Measurements from ENCODE around the gene GPR148. TPM values are rescaled to one million over a fixed set of nuclear protein-coding genes. Genes with fewer than 3 reads are reported as not detected.
"Not testable (repeated sequence)": the region's sequence is repeated elsewhere in the genome, so short reads cannot be mapped to it uniquely, and the experiment has no call there.

The GPR148 gene
- total RNA-seq: not detected

DNA sequence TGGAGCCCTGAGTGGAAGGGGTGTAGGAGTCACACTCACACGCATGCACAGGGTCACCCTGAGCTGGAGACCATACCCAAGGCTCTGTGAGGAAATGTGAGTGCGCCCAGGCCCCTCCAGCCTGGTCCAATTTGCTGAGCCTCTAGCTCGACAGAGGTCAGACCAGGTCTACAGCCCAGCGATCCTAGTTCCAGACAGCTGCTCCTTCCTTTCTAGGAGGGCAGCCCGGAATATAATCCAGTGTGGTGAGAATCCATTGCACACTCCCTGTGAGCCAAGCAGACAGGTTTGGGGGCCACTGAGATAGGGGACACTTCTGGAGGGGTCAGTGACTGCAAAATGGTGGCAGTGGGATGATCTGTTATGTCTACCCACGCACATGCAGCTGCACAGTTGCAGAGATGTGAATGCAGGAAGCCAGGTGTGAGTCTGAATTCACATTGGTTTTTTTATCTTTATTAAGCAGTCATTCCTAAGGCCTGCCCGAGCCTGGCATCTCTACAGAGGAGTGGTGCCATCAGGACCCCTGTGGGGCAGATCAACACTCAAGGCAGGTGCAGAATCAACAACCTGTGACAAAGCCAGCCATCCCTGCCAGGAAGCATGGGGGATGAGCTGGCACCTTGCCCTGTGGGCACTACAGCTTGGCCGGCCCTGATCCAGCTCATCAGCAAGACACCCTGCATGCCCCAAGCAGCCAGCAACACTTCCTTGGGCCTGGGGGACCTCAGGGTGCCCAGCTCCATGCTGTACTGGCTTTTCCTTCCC lies at the start of gene GPR148:
Gene GPR148, plus strand, starts transcription at position 522 of the 768 bp plus-strand sequence. Its CDS starts 82 bp downstream, at position 604.
- no peak for DNase-seq
- Mint-ChIP-seq H3K27me3 (ENCODE audit: low read depth) (peaks cover 13% of the 10 kb centered on the region), H3K9me3 (ENCODE audit: insufficient read depth) (no peaks in the 10 kb centered on the region), H3K4me3 (peak within 1 kb of the TSS; percentile 44), H3K4me1 (ENCODE audit: low read depth) (peaks cover 14% of the 10 kb centered on the region), H3K36me3 (ENCODE audit: low read depth) (no peaks in the 10 kb centered on the region), H3K27ac (peak within 1 kb of the TSS; percentile 69)
- CTCF ChIA-PET: interaction anchor here (1.4 kb wide), 1 partner anchor 69 kb away, joined by 5 read pairs; no protein-coding TSS in a partner anchor
- POLR2A ChIA-PET: no interaction called here
- ATAC-seq: no peak

GRCh38 chr2:130692041-130692770 lies 36.7 kb upstream of the GPR148 start:
- DNase-seq; ATAC-seq; POLR2A ChIA-PET; H3K4me3 Mint-ChIP-seq; H3K27me3 Mint-ChIP-seq (ENCODE audit: low read depth); H3K4me1 Mint-ChIP-seq (ENCODE audit: low read depth); H3K36me3 Mint-ChIP-seq (ENCODE audit: low read depth); H3K27ac Mint-ChIP-seq; H3K9me3 Mint-ChIP-seq (ENCODE audit: insufficient read depth); CTCF ChIA-PET: not testable (repeated sequence)

GRCh38 chr2:130693474-130693873 lies 35.4 kb upstream of the GPR148 start:
- H3K27me3 Mint-ChIP-seq (ENCODE audit: low read depth); POLR2A ChIA-PET; H3K4me3 Mint-ChIP-seq; H3K4me1 Mint-ChIP-seq (ENCODE audit: low read depth); CTCF ChIA-PET; H3K36me3 Mint-ChIP-seq (ENCODE audit: low read depth); H3K9me3 Mint-ChIP-seq (ENCODE audit: insufficient read depth); H3K27ac Mint-ChIP-seq: not testable (repeated sequence)
- ATAC-seq: peak; percentile 42
- DNase-seq: peak; percentile 22

GRCh38 chr2:130703250-130703649 lies 25.6 kb upstream of the GPR148 start:
- ATAC-seq; H3K27ac Mint-ChIP-seq; POLR2A ChIA-PET; DNase-seq; CTCF ChIA-PET; H3K9me3 Mint-ChIP-seq (ENCODE audit: insufficient read depth); H3K36me3 Mint-ChIP-seq (ENCODE audit: low read depth); H3K27me3 Mint-ChIP-seq (ENCODE audit: low read depth); H3K4me1 Mint-ChIP-seq (ENCODE audit: low read depth); H3K4me3 Mint-ChIP-seq: not testable (repeated sequence)

DNA sequence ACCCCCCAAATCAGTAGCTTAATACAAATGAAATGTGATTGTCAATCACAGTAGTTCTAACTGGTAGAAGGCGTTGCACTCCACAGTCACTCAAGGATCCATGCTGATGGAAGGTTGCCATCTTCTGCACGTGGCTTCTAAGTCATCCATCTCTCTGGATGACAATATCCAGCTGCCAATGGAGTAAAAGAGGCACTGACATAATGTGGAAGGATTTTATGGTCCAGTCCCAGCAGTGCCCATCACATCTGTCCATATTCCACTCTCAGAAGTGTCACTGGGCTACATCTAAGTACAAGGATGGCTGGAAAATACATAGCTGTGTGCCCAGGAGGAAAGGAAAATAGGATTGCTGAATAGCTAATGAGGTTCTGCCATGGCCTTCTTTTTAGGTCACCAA lies 14.1 kb upstream of the GPR148 start:
- H3K4me1 Mint-ChIP-seq (ENCODE audit: low read depth); H3K27me3 Mint-ChIP-seq (ENCODE audit: low read depth); ATAC-seq; H3K9me3 Mint-ChIP-seq (ENCODE audit: insufficient read depth); POLR2A ChIA-PET; CTCF ChIA-PET; H3K36me3 Mint-ChIP-seq (ENCODE audit: low read depth); H3K27ac Mint-ChIP-seq; H3K4me3 Mint-ChIP-seq; DNase-seq: not testable (repeated sequence)

DNA sequence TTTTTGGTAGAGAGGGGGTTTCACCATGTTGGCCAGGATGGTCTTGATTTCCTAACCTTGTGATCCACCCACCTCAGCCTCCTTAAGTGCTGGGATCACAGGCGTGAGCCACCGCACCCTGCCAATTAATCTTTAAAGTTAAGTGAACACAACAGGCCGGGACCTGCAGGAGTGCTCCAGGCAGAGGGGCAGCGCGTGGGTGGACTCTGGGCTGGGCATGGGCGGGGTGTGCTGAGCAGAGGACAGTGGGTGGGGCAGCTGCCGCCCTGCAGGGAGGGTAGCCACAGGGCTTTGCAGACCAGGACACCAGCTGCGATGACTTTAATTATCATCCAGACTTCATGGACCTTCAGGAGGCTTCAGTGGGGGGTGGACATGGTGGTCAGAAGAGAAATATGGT lies 8.8 kb upstream of the GPR148 start:
- no peaks in the 10 kb centered on the region for H3K4me1 Mint-ChIP-seq (ENCODE audit: low read depth)
- ATAC-seq (no peak), DNase-seq (no peak)
- H3K27ac Mint-ChIP-seq: no peak overlapping the region
- H3K4me3 Mint-ChIP-seq: no peak overlapping the region
- ChIA-PET POLR2A (no interaction called here), CTCF (no interaction called here)
- H3K36me3 Mint-ChIP-seq (ENCODE audit: low read depth): no peaks in the 10 kb centered on the region
- peaks cover 16% of the 10 kb centered on the region for H3K27me3 Mint-ChIP-seq (ENCODE audit: low read depth)
- no peaks in the 10 kb centered on the region for H3K9me3 Mint-ChIP-seq (ENCODE audit: insufficient read depth)

- ChIA-PET POLR2A (no interaction called here), CTCF (no interaction called here)
Measured at GRCh38 chr2:130720528-130720927, 8.3 kb upstream of the GPR148 start.

DNA sequence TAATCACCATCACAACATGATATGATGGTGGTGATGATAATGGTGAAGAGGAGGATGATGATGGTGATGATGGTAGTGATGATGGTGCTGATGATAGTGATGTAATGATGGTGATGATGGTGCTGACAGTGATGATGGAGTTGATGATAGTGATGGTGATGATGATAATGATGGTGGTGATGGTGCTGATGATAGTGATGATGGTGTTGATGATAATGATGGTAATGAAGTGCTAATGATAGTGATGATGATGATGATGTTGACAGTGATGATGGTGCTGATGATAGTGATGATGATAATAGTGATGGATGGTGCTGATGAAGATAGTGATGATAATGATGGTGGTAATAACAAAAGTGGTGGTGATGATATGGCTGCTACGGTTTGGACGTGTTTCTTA lies 4.4 kb upstream of the GPR148 start:
- peaks cover 14% of the 10 kb centered on the region for H3K4me1 Mint-ChIP-seq (ENCODE audit: low read depth)
- ChIA-PET CTCF (no interaction called here), POLR2A (no interaction called here)
- ATAC-seq: no peak
- H3K36me3 Mint-ChIP-seq (ENCODE audit: low read depth): no peaks in the 10 kb centered on the region
- peaks cover 18% of the 10 kb centered on the region for H3K27me3 Mint-ChIP-seq (ENCODE audit: low read depth)
- no peak overlapping the region for H3K27ac Mint-ChIP-seq
- DNase-seq: no peak
- H3K4me3 Mint-ChIP-seq: no peak overlapping the region
- no peaks in the 10 kb centered on the region for H3K9me3 Mint-ChIP-seq (ENCODE audit: insufficient read depth)

More at GRCh38 chr2:130720528-130720927, 8.3 kb upstream of the GPR148 start:
- Mint-ChIP-seq H3K4me3 (no peak overlapping the region), H3K36me3 (ENCODE audit: low read depth) (no peaks in the 10 kb centered on the region), H3K27ac (no peak overlapping the region), H3K27me3 (ENCODE audit: low read depth) (peaks cover 16% of the 10 kb centered on the region), H3K9me3 (ENCODE audit: insufficient read depth) (no peaks in the 10 kb centered on the region), H3K4me1 (ENCODE audit: low read depth) (no peaks in the 10 kb centered on the region)
- no peak for ATAC-seq
- no peak for DNase-seq

DNA sequence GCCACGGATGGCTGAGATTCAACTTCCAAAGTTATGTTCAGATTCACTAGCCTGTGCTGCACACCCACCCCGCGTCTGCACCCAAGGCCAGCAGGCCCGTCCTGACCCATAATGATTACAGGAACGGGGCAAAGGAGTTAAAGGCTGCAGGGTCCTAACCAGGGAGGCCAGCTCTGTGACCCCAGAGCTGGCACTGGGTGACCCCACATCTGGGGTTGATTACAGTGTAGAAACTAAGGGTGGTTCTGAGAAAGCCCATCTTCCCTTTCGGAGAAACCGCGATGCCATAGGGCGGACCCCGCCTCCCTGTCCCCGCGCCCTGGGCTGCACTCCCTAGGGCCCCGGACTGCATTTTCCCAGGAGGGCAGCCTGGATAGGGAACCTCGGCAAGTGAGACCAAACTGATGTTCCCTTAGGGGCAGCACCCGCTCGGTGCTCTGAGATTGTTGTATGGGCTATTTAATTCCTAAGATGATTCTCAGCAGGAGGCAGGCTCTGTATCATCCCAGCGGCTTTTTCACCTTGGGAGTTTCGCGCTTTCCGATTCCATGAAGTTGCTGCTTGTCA lies 2.2 kb upstream of the GPR148 start:
- H3K4me3 Mint-ChIP-seq: peak overlapping the region; percentile 72
- ChIA-PET CTCF (no interaction called here), POLR2A (no interaction called here)
- no peak for ATAC-seq
- DNase-seq: no peak
- no peaks in the 10 kb centered on the region for H3K9me3 Mint-ChIP-seq (ENCODE audit: insufficient read depth)
- peaks cover 14% of the 10 kb centered on the region for H3K4me1 Mint-ChIP-seq (ENCODE audit: low read depth)
- H3K27me3 Mint-ChIP-seq (ENCODE audit: low read depth): peaks cover 22% of the 10 kb centered on the region
- peak overlapping the region; percentile 64 for H3K27ac Mint-ChIP-seq
- no peaks in the 10 kb centered on the region for H3K36me3 Mint-ChIP-seq (ENCODE audit: low read depth)

DNA sequence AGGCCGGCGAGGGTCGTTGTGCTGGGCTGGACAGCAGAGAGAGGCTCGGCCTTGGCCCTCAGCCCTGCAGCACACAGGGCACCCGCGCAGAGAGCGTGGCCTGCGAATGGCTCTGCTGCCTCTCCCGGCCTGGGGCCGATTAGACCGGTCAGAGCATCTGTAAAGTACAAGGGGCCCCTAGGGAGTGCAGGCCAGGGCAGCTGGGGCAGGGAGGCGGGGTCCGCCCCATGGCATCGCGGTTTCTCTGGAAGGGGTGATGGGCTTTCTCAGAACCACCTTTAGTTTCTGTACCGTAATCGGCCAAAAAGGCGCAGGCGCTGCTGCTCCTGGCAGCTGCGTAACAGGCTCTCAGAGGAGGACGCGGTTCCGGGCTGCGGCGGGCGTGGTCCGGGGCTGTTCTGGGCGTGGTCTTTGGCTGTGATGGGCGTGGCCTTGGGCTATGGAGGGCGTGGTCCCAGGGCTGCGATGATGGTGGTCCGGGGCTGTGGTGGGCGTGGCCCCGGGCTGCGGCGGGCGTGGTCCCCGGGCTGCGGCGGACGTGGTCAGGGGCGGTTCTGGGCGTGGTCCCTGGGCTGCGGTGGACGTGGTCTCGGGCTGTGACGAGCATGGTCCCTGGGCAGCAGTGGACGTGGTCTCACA lies 1.5 kb upstream of the GPR148 start:
- POLR2A ChIA-PET: no interaction called here

GRCh38 chr2:130728007-130728454 lies 839 bp upstream of the GPR148 start:
- Mint-ChIP-seq H3K4me3 (peak overlapping the region; percentile 44), H3K4me1 (ENCODE audit: low read depth) (peaks cover 14% of the 10 kb centered on the region), H3K27me3 (ENCODE audit: low read depth) (peaks cover 13% of the 10 kb centered on the region), H3K9me3 (ENCODE audit: insufficient read depth) (no peaks in the 10 kb centered on the region), H3K27ac (peak overlapping the region; percentile 69), H3K36me3 (ENCODE audit: low read depth) (no peaks in the 10 kb centered on the region)
- ChIA-PET CTCF (interaction anchor here (0.7 to 1.4 kb wide), 2 partner anchors 68 to 69 kb away, joined by 3 to 5 read pairs; no protein-coding TSS in a partner anchor), POLR2A (no interaction called here)
- ATAC-seq (peak; percentile 61), DNase-seq (peak; percentile 65)

More for the DNA sequence above, 1.5 kb upstream of the GPR148 start:
- peaks cover 17% of the 10 kb centered on the region for H3K27me3 Mint-ChIP-seq (ENCODE audit: low read depth)
- peak overlapping the region; percentile 64 for H3K27ac Mint-ChIP-seq
- peak overlapping the region; percentile 72 for H3K4me3 Mint-ChIP-seq
- DNase-seq (peak; percentile 92), ATAC-seq (peak; percentile 94)
- H3K36me3 Mint-ChIP-seq (ENCODE audit: low read depth): no peaks in the 10 kb centered on the region
- no peaks in the 10 kb centered on the region for H3K9me3 Mint-ChIP-seq (ENCODE audit: insufficient read depth)
- CTCF ChIA-PET: interaction anchor here (0.7 to 1.4 kb wide), 2 partner anchors 68 to 70 kb away, joined by 3 to 5 read pairs; no protein-coding TSS in a partner anchor
- H3K4me1 Mint-ChIP-seq (ENCODE audit: low read depth): peaks cover 14% of the 10 kb centered on the region
